Measurements from ENCODE around the gene MTIF3.
"Not testable (repeated sequence)": the region's sequence is repeated elsewhere in the genome, so short reads cannot be mapped to it uniquely, and the experiment has no call there.

Gene MTIF3

GRCh38 chr13:27421101-27421871 is 29.1 kb downstream of the MTIF3 start:
- Histone ChIP-seq H3K27me3 (ENCODE audit: insufficient read depth, low read length) (peaks cover 13% of the 10 kb centered on the region), H3K4me1 (ENCODE audit: insufficient read depth, low read length) (peaks cover 19% of the 10 kb centered on the region), H3K36me3 (ENCODE audit: insufficient read depth, low read length) (no peaks in the 10 kb centered on the region), H2AFZ (ENCODE audit: low read depth, low read length) (no peak overlapping the region), H3K4me3 (ENCODE audit: low read length) (no peak overlapping the region), H3K9me3 (ENCODE audit: low read length) (no peaks in the 10 kb centered on the region)

DNA sequence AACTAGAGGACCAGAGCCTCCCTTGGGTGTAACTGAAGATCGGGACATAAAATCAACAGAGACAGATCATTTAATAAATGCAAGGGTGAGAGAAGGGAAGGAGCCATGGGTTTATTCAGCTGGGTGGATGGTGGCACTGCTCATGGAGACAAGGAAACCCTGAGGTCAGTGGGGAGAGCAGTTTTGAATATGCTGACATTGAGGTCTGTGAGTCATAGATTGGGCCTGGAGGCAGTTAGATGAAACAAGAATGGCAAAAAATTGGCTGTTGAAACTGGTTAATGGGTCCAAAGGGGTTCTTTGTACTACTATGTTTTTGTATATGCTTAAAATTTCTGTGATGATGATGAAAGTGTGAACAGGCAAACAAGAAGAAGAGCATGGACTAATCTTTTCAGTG is 31.0 kb downstream of the MTIF3 start:
- Histone ChIP-seq H3K36me3 (ENCODE audit: insufficient read depth, low read length) (no peaks in the 10 kb centered on the region), H3K4me1 (ENCODE audit: insufficient read depth, low read length) (peaks cover 4% of the 10 kb centered on the region), H2AFZ (ENCODE audit: low read depth, low read length) (no peak overlapping the region), H3K4me3 (ENCODE audit: low read length) (no peak overlapping the region), H3K27me3 (ENCODE audit: insufficient read depth, low read length) (peaks cover 25% of the 10 kb centered on the region), H3K9me3 (ENCODE audit: low read length) (no peaks in the 10 kb centered on the region)

DNA sequence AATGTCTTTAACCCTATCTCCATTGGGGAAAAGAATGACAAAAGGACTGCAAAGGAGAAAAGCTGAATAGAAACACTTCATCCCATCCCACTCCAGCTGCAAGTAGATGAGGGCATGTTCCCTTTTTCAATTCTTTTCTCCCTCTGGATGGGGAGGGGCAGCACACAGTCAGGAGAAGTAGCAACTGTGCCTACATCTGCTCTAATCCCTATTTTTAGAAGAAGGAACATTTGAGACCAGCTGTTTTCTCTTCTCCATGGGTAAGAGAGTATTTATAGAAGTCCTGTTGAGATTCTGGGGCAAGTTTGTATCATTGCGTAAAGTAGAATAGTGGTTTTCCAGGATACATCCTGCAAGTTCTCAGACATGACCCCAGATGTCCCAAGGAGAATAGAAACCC is 35.2 kb downstream of the MTIF3 start:
- H3K4me1 ChIP-seq (ENCODE audit: insufficient read depth, low read length): no peaks in the 10 kb centered on the region
- no peaks in the 10 kb centered on the region for H3K36me3 ChIP-seq (ENCODE audit: insufficient read depth, low read length)
- no peak overlapping the region for H2AFZ ChIP-seq (ENCODE audit: low read depth, low read length)
- no peak overlapping the region for H3K4me3 ChIP-seq (ENCODE audit: low read length)
- H3K9me3 ChIP-seq (ENCODE audit: low read length): no peaks in the 10 kb centered on the region
- H3K27me3 ChIP-seq (ENCODE audit: insufficient read depth, low read length): peaks cover 20% of the 10 kb centered on the region

DNA sequence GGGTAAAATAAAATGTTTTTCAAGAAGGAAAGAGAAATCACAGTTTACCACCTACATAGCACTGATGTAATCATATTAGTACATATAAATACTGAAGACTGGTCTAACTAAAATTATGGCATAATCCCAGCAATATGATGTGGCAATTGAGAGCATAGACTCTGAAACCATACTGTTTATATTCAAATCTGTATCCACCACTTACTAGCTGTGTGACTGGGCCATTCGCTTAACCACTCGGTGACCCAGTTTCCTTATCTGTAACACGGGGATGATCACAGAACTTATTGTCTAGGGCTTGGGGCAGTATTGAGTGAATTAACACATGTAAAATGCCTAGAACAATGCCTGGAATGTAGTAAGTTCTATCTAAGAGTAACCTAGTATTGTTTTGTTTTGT is 39.0 kb downstream of the MTIF3 start:
- Histone ChIP-seq H3K4me1 (ENCODE audit: insufficient read depth, low read length) (no peaks in the 10 kb centered on the region), H3K36me3 (ENCODE audit: insufficient read depth, low read length) (no peaks in the 10 kb centered on the region), H3K9me3 (ENCODE audit: low read length) (no peaks in the 10 kb centered on the region), H2AFZ (ENCODE audit: low read depth, low read length) (no peak overlapping the region), H3K4me3 (ENCODE audit: low read length) (no peak overlapping the region), H3K27me3 (ENCODE audit: insufficient read depth, low read length) (peaks cover 16% of the 10 kb centered on the region)

GRCh38 chr13:27409013-27409412 is 41.4 kb downstream of the MTIF3 start:
- Histone ChIP-seq H3K9me3 (ENCODE audit: low read length) (no peaks in the 10 kb centered on the region), H3K4me3 (ENCODE audit: low read length) (no peak overlapping the region), H2AFZ (ENCODE audit: low read depth, low read length) (no peak overlapping the region), H3K36me3 (ENCODE audit: insufficient read depth, low read length) (no peaks in the 10 kb centered on the region), H3K27me3 (ENCODE audit: insufficient read depth, low read length) (peaks cover 4% of the 10 kb centered on the region), H3K4me1 (ENCODE audit: insufficient read depth, low read length) (no peaks in the 10 kb centered on the region)

DNA sequence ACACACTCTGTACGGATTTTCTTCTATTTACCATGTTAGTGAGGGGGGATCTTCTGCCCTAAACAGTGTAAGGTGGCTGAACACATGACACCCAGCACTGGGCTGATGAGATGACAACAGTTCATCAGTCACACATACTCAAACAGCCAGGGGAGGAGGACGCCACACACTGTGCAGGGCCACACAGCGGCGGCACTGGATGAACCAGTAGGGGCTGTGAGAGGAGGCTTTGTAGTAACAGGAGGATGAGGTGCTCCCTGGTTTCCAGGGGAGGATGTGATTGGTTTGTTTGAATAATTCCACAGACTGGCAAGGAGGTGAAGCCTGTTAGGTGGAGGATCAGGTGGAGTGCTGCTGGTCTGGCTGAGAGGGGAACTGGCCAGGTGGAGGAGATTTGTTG is 42.3 kb downstream of the MTIF3 start:
- no peaks in the 10 kb centered on the region for H3K36me3 ChIP-seq (ENCODE audit: insufficient read depth, low read length)
- no peak overlapping the region for H3K4me3 ChIP-seq (ENCODE audit: low read length)
- H3K4me1 ChIP-seq (ENCODE audit: insufficient read depth, low read length): peaks cover 8% of the 10 kb centered on the region
- H3K9me3 ChIP-seq (ENCODE audit: low read length): no peaks in the 10 kb centered on the region
- no peak overlapping the region for H2AFZ ChIP-seq (ENCODE audit: low read depth, low read length)
- H3K27me3 ChIP-seq (ENCODE audit: insufficient read depth, low read length): peaks cover 4% of the 10 kb centered on the region

- no peak overlapping the region for H2AFZ ChIP-seq (ENCODE audit: low read depth, low read length)
- H3K9me3 ChIP-seq (ENCODE audit: low read length): no peaks in the 10 kb centered on the region
- H3K4me3 ChIP-seq (ENCODE audit: low read length): no peak overlapping the region
- H3K36me3 ChIP-seq (ENCODE audit: insufficient read depth, low read length): no peaks in the 10 kb centered on the region
- H3K4me1 ChIP-seq (ENCODE audit: insufficient read depth, low read length): peaks cover 9% of the 10 kb centered on the region
- peaks cover 4% of the 10 kb centered on the region for H3K27me3 ChIP-seq (ENCODE audit: insufficient read depth, low read length)
Measured at GRCh38 chr13:27406178-27406939, 44.0 kb downstream of the MTIF3 start.

DNA sequence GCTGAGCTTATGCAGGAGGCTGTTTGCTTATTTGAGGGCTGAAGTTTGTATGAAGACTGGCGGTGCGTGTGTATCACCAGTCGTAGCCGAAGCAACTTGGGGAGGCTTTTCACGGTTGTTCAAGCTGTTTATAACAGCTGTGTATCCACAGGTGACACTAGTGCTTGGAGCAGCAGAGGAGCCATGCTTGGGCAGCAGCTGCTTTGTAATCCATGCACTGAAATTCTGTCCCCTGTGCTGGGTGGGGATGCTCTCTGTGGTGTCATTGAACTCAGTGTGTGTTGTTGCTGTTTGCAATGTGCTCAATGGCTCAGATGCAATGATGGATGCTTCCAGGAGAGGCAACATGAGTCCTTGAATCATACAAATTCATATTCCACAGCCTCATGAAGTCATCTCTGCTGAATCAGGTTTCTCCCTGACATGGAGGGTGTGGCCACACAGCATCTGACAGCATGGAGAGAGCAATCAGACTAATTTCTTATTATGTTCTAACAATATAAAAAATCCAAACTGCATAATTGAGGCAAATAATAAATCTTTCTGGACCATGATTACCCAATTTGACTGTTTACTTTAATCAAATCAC is 44.7 kb downstream of the MTIF3 start:
- Histone ChIP-seq H3K9me3 (ENCODE audit: low read length) (no peaks in the 10 kb centered on the region), H3K4me3 (ENCODE audit: low read length) (no peak overlapping the region), H2AFZ (ENCODE audit: low read depth, low read length) (no peak overlapping the region), H3K27me3 (ENCODE audit: insufficient read depth, low read length) (peaks cover 4% of the 10 kb centered on the region), H3K4me1 (ENCODE audit: insufficient read depth, low read length) (peaks cover 9% of the 10 kb centered on the region), H3K36me3 (ENCODE audit: insufficient read depth, low read length) (no peaks in the 10 kb centered on the region)

- H3K27me3 ChIP-seq (ENCODE audit: insufficient read depth, low read length): peaks cover 4% of the 10 kb centered on the region
- H3K36me3 ChIP-seq (ENCODE audit: insufficient read depth, low read length): no peaks in the 10 kb centered on the region
- H3K9me3 ChIP-seq (ENCODE audit: low read length): no peaks in the 10 kb centered on the region
- no peak overlapping the region for H2AFZ ChIP-seq (ENCODE audit: low read depth, low read length)
- peaks cover 9% of the 10 kb centered on the region for H3K4me1 ChIP-seq (ENCODE audit: insufficient read depth, low read length)
- H3K4me3 ChIP-seq (ENCODE audit: low read length): no peak overlapping the region
Measured at GRCh38 chr13:27404680-27405079, 45.7 kb downstream of the MTIF3 start.

- Histone ChIP-seq H3K4me3 (ENCODE audit: low read length) (no peak overlapping the region), H3K4me1 (ENCODE audit: insufficient read depth, low read length) (peaks cover 9% of the 10 kb centered on the region), H3K27me3 (ENCODE audit: insufficient read depth, low read length) (peaks cover 8% of the 10 kb centered on the region), H3K36me3 (ENCODE audit: insufficient read depth, low read length) (no peaks in the 10 kb centered on the region), H2AFZ (ENCODE audit: low read depth, low read length) (no peak overlapping the region), H3K9me3 (ENCODE audit: low read length) (no peaks in the 10 kb centered on the region)
Measured at GRCh38 chr13:27403727-27404385, 46.5 kb downstream of the MTIF3 start.

- H3K36me3 ChIP-seq (ENCODE audit: insufficient read depth, low read length): no peaks in the 10 kb centered on the region
- no peak overlapping the region for H3K4me3 ChIP-seq (ENCODE audit: low read length)
Measured at GRCh38 chr13:27403203-27403678, 47.1 kb downstream of the MTIF3 start.

GRCh38 chr13:27401210-27401609 is 49.2 kb downstream of the MTIF3 start:
- H3K9me3 ChIP-seq (ENCODE audit: low read length): no peaks in the 10 kb centered on the region
- H3K4me1 ChIP-seq (ENCODE audit: insufficient read depth, low read length): peaks cover 9% of the 10 kb centered on the region

More at GRCh38 chr13:27403203-27403678, 47.1 kb downstream of the MTIF3 start:
- Histone ChIP-seq H3K27me3 (ENCODE audit: insufficient read depth, low read length) (peaks cover 8% of the 10 kb centered on the region), H2AFZ (ENCODE audit: low read depth, low read length) (no peak overlapping the region), H3K9me3 (ENCODE audit: low read length) (no peaks in the 10 kb centered on the region), H3K4me1 (ENCODE audit: insufficient read depth, low read length) (peaks cover 9% of the 10 kb centered on the region)

DNA sequence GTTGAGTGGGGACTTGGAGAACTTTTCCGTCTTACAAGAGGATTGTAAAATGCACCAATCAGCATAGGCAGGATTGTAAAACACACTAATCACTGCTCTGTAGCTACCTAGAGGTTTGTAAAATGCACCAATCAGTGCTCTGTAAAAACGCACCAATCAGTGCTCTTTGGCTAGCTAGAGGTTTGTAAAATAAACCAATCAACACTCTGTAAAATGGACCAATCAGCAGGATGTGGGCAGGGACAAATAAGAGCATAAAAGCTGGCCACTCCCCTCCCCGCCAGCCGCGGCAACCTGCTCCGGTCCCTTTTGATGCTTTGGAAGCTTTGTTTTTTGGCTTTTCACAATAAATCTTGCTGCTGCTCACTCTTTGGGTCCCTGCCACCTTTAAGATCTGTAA is 50.0 kb downstream of the MTIF3 start:
- not testable (repeated sequence) for H3K36me3 ChIP-seq (ENCODE audit: insufficient read depth, low read length); H3K4me1 ChIP-seq (ENCODE audit: insufficient read depth, low read length); H2AFZ ChIP-seq (ENCODE audit: low read depth, low read length); H3K27me3 ChIP-seq (ENCODE audit: insufficient read depth, low read length); H3K4me3 ChIP-seq (ENCODE audit: low read length); H3K9me3 ChIP-seq (ENCODE audit: low read length)

More at GRCh38 chr13:27401210-27401609, 49.2 kb downstream of the MTIF3 start:
- Histone ChIP-seq H2AFZ (ENCODE audit: low read depth, low read length) (no peak overlapping the region), H3K4me3 (ENCODE audit: low read length) (no peak overlapping the region), H3K36me3 (ENCODE audit: insufficient read depth, low read length) (no peaks in the 10 kb centered on the region), H3K27me3 (ENCODE audit: insufficient read depth, low read length) (peaks cover 6% of the 10 kb centered on the region)

Measured in neuron (in vitro differentiated cells).